OCI-LY7 (cell line): ENCODE data around the gene XRN1.
"Not testable (repeated sequence)": the region's sequence is repeated elsewhere in the genome, so short reads cannot be mapped to it uniquely, and the experiment has no call there.

Source experiments
- EZH2phosphoT487 ChIP-seq: fragments of 200-600 bp; sonication (generic); IDR thresholded peaks from 2 replicates; pipeline ENCODE4 v1.6.1; 2018; ENCODE audit warnings: low read depth, borderline replicate concordance, mild to moderate bottlenecking, mixed run types, antibody characterized with exemption, low read length, moderate library complexity, mixed read lengths
- TF ChIP-seq, protein P1 (sequence below): fragments of 200-600 bp; sonication (generic); conservative IDR thresholded peaks from 2 replicates; pipeline ENCODE4 v1.5.1; 2014; ENCODE audit warnings: mild to moderate bottlenecking, antibody characterized with exemption, low read length, moderate library complexity, mixed read lengths

DNA sequence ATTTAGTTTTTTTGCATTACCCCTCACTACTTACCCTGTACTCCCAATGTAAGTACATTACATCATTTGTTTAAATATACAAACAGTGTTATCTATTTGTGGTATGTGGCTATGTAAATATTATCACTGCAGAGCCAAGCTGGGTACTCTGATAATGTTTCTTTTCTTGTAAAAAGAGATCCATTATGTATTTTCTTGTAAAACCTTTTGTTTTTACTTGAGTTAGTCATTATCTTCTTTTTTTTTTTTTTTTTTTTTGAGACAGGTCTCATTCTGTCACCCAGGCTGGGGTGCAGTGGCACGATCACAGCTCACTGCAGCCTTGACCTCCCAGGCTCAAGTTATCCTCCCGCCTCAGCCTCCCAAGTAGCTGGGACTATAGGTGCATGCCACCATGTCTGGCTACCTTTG lies 131.9 kb downstream of the XRN1 start:
- TF ChIP-seq, protein P1, sequence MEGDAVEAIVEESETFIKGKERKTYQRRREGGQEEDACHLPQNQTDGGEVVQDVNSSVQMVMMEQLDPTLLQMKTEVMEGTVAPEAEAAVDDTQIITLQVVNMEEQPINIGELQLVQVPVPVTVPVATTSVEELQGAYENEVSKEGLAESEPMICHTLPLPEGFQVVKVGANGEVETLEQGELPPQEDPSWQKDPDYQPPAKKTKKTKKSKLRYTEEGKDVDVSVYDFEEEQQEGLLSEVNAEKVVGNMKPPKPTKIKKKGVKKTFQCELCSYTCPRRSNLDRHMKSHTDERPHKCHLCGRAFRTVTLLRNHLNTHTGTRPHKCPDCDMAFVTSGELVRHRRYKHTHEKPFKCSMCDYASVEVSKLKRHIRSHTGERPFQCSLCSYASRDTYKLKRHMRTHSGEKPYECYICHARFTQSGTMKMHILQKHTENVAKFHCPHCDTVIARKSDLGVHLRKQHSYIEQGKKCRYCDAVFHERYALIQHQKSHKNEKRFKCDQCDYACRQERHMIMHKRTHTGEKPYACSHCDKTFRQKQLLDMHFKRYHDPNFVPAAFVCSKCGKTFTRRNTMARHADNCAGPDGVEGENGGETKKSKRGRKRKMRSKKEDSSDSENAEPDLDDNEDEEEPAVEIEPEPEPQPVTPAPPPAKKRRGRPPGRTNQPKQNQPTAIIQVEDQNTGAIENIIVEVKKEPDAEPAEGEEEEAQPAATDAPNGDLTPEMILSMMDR = not testable (repeated sequence)
- TF ChIP-seq EZH2phosphoT487 = not testable (repeated sequence)
